Right atrium auricular region (tissue), 2 donors: ENCODE data around the gene PIK3R6. TPM values are rescaled to one million over a fixed set of nuclear protein-coding genes. Genes with fewer than 3 reads are reported as not detected.

Experiments
- DNase-seq: peaks from one replicate; pipeline ENCODE4 v3.0.0-alpha.2; 2019; ENCODE audit warnings: low spot score
- H3K27ac ChIP-seq, 2 donors: fragments of 200-600 bp; sonication (generic); 1 replicate in 1 of 2; 2 replicates in 1 of 2; pipeline ENCODE4 v1.5.1; 2016 to 2019
- H3K27me3 ChIP-seq, 2 donors: fragments of 200-600 bp; sonication (generic); one replicate each; pipeline versions ENCODE4 v1.5.1 to v1.6.0; 2017 to 2019
- H3K36me3 ChIP-seq: fragments of 200-600 bp; sonication (generic); one replicate; pipeline ENCODE4 v1.5.1; 2016
- H3K4me1 ChIP-seq, 2 donors: fragments of 200-600 bp; sonication (generic); one replicate each; pipeline versions ENCODE4 v1.5.1 to v1.6.0; 2017 to 2019
- H3K4me3 ChIP-seq, 2 donors: fragments of 200-600 bp; sonication (generic); 1 replicate in 1 of 2; 2 replicates in 1 of 2; pipeline ENCODE4 v1.5.1; 2017 to 2019; ENCODE audit warnings: mild to moderate bottlenecking in 1 of 2, moderate library complexity in 1 of 2
- H3K9me3 ChIP-seq, 2 donors: fragments of 200-600 bp; sonication (generic); one replicate each; pipeline ENCODE4 v1.5.1; 2019
- total RNA-seq, 2 donors: library from RNA; depleted of rRNA; stranded (reverse); fragments of >200 nt; gene quantifications; one replicate each; pipeline ENCODE4 v1.1.0, GENCODE V29; 2016
- TF ChIP-seq, protein P1 (sequence below), 2 donors: fragments of 200-600 bp; sonication (generic); IDR thresholded peaks; one replicate each; pipeline ENCODE4 v1.5.1; 2019; ENCODE audit warnings: antibody characterized with exemption in 2 of 2

Gene PIK3R6
- total RNA-seq, 2 donors from 2014 or later: 0.51 TPM; not detected in 1

DNA sequence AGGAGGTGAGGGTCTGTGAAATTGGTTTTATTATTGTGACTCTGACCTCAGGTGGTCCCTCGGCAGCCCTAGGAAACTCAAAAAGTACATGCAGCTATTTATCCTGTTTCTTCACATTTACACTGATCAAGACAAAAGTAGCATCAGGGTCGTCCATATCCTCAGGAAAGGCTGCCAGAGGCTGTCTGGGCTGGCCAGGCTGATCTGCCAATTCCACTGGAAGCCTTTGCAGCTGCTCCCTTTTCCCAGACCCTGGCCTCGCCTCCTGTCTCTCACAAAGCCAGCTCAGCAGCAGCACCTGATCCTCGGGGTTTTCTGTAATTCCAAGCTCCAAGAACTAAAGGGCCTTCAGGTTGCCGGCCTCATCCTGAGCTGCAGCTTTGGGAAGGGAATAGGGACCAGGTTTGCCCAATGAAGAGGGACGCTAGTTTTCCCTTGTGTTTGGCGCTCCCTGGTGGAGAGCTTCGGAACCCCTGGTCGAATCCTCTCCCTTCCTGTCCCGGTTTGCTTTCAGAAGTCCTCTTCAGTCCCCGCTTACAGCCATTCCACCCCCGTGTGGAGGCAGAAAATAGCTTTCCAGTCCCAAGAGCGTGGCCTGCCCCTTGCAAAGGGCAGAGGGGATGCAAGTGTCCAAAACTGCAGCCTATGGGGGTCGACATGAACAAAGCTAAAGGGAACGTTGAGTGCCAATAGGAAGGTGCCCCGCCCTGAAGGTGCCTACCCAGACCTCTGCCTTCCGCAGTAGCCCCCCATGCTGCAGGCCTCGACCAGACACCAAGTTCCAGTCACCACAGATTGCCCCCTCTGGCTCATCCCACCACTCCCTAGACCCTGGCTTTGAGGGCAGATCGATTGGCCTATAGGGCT, 81.7 kb downstream of the PIK3R6 start:
- H3K36me3 ChIP-seq: no peaks in the 10 kb centered on the region
- H3K27me3 ChIP-seq: no peaks in the 10 kb centered on the region
- DNase-seq: peak; percentile 89
- H3K27ac ChIP-seq: no peak overlapping the region
- TF ChIP-seq, protein P1, sequence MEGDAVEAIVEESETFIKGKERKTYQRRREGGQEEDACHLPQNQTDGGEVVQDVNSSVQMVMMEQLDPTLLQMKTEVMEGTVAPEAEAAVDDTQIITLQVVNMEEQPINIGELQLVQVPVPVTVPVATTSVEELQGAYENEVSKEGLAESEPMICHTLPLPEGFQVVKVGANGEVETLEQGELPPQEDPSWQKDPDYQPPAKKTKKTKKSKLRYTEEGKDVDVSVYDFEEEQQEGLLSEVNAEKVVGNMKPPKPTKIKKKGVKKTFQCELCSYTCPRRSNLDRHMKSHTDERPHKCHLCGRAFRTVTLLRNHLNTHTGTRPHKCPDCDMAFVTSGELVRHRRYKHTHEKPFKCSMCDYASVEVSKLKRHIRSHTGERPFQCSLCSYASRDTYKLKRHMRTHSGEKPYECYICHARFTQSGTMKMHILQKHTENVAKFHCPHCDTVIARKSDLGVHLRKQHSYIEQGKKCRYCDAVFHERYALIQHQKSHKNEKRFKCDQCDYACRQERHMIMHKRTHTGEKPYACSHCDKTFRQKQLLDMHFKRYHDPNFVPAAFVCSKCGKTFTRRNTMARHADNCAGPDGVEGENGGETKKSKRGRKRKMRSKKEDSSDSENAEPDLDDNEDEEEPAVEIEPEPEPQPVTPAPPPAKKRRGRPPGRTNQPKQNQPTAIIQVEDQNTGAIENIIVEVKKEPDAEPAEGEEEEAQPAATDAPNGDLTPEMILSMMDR (IDR thresholded peaks at IDR 0.05): peak; percentile 76 to 86
- H3K4me1 ChIP-seq: peaks cover 0 to 6% of the 10 kb centered on the region in 2 donors
- no peaks in the 10 kb centered on the region for H3K9me3 ChIP-seq
- no peak overlapping the region for H3K4me3 ChIP-seq

DNA sequence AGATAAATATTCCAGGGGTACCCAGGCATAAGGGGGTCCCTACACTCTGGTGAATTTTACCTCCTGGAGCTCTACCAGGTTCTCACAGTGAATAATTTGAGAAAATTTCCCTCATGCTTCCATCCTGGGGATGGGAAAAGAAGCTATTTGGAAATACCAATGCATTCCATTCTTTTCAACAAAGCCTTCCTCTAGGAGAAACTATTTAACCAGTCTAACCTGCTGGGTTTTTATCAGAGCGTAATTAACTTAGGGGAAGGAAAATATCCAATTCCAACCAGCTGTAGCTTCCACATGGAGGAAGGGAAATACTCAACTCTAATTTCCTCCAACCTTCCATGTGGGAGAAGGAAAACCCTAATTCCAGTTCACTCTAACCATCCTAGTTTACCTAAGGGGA, 85.3 kb downstream of the PIK3R6 start:
- TF ChIP-seq, protein P1 (IDR thresholded peaks at IDR 0.05): no peak
- no peak overlapping the region for H3K27ac ChIP-seq

DNA sequence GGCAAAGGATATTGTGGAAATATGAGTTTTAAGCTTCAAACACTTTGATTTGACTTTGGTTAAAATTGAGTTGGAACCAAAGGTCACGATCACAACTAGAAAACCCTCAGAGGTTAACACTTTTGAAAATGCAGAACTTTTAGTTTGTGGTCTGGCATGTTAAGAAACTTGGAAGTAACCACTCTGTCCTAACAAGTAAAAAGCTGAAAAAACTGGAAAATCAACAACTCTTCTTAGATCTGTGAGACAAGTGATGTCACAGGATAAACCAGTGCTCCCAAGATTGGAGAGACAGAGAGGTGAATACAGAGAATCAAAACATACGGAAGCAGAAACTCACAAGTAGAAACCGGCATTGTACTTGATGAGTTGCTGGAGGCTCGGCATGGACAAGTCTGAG, 85.7 kb downstream of the PIK3R6 start:
- no peaks in the 10 kb centered on the region for H3K27me3 ChIP-seq
- H3K4me3 ChIP-seq: no peak overlapping the region
- TF ChIP-seq, protein P1 (IDR thresholded peaks at IDR 0.05): no peak
- peaks cover 0 to 6% of the 10 kb centered on the region in 2 donors for H3K4me1 ChIP-seq
- H3K9me3 ChIP-seq: no peaks in the 10 kb centered on the region
- no peak overlapping the region for H3K27ac ChIP-seq
- no peak for DNase-seq
- no peaks in the 10 kb centered on the region for H3K36me3 ChIP-seq

More for the DNA sequence above, 85.3 kb downstream of the PIK3R6 start:
- no peaks in the 10 kb centered on the region for H3K9me3 ChIP-seq
- no peak for DNase-seq
- H3K27me3 ChIP-seq: no peaks in the 10 kb centered on the region
- no peak overlapping the region for H3K4me3 ChIP-seq
- no peaks in the 10 kb centered on the region for H3K36me3 ChIP-seq
- peaks cover 0 to 6% of the 10 kb centered on the region in 2 donors for H3K4me1 ChIP-seq

DNA sequence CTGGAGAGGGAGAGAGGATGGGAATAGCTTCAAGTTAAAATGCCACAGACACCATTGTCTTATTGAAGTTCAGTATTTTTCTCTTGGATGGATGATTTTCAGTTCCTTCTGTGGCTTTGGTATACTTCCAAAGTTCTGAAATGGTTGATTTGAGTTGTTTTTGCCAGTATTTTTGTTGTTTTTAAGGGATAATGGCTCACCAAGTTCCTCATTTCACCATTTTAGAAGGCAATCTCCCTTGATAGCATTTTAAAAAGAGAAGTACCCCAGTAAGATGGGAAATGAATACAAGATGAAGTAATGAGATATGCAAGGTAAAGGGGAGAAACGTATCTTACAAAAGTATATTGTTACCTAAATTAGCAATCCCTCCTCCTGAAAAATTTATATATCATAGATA, 90.6 kb downstream of the PIK3R6 start:
- peaks cover 0 to 5% of the 10 kb centered on the region in 2 donors for H3K9me3 ChIP-seq
- no peaks in the 10 kb centered on the region for H3K36me3 ChIP-seq
- no peak for DNase-seq
- H3K4me3 ChIP-seq: no peak overlapping the region
- peaks cover 0 to 5% of the 10 kb centered on the region in 2 donors for H3K4me1 ChIP-seq
- TF ChIP-seq, protein P1 (IDR thresholded peaks at IDR 0.05): no peak
- no peak overlapping the region for H3K27ac ChIP-seq
- no peaks in the 10 kb centered on the region for H3K27me3 ChIP-seq

DNA sequence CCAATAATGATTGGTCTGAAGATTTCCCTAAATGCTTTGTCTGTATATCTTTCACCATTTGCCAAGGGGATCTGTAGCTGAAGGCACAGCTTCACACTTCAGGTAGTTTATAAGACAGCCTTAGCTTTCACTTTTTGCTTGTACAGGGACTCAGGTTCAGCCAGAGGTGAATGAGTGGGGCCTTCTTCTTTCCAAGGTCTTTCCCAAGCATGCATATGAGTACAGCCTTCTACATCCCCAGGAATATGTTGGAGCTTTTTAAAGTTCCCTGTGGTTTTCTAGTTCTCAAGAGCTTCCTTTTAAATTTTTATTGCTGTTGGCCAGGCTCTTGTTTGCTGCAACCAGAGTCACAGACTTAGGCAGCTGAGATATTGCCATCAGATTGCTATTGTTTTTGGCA, 91.2 kb downstream of the PIK3R6 start:
- no peak overlapping the region for H3K27ac ChIP-seq

More for the DNA sequence above, 91.2 kb downstream of the PIK3R6 start:
- Histone ChIP-seq H3K4me1 (peaks cover 0 to 5% of the 10 kb centered on the region in 2 donors), H3K27me3 (no peaks in the 10 kb centered on the region), H3K4me3 (no peak overlapping the region), H3K9me3 (peaks cover 0 to 5% of the 10 kb centered on the region in 2 donors), H3K36me3 (no peaks in the 10 kb centered on the region)
- DNase-seq: no peak
- TF ChIP-seq, protein P1 (IDR thresholded peaks at IDR 0.05): no peak
